Keratinocyte (primary cell): ENCODE measurements around the gene TMEM200A. TPM values are rescaled to one million over a fixed set of nuclear protein-coding genes. Genes with fewer than 3 reads are reported as not detected.
A peak's percentile ranks its signal among the peaks of the same experiment; 100 is the strongest.

ENCODE experiments used
- DNase-seq: peaks from one replicate; pipeline ENCODE4 v3.0.0-alpha.2; 2011; ENCODE audit warnings: low read depth, missing footprints, low spot score
- FAIRE-seq: peaks from 2 replicates; lab custom pipeline; 2011; peaks lifted over from hg19 to GRCh38; lab: Jason Lieb, UNC
- H2AFZ ChIP-seq: 2 replicates; pipeline ENCODE4 v1.6.0; 2012; ENCODE audit warnings: low read length, control low read depth, inconsistent platforms; ENCODE audit not compliant: control insufficient read depth
- H3K27ac ChIP-seq: 2 replicates; pipeline ENCODE4 v1.5.1; 2011; ENCODE audit warnings: low read length; ENCODE audit not compliant: control insufficient read depth, insufficient read depth
- H3K27me3 ChIP-seq: 3 replicates; pipeline ENCODE4 v1.6.0; 2011; ENCODE audit warnings: low read length; ENCODE audit not compliant: control insufficient read depth, insufficient read depth; ENCODE audit errors: extremely low read depth
- H3K36me3 ChIP-seq, 2 experiments: 2 replicates in 1 of 2; 3 replicates in 1 of 2; pipeline ENCODE4 v1.5.1; 2011; ENCODE audit warnings: low read length in 2 of 2, mild to moderate bottlenecking in 1 of 2; ENCODE audit not compliant: control insufficient read depth in 2 of 2, insufficient read depth in 2 of 2; ENCODE audit errors: extremely low read depth in 1 of 2
- H3K4me1 ChIP-seq: 3 replicates; pipeline ENCODE4 v1.5.1; 2011; ENCODE audit warnings: low read length; ENCODE audit not compliant: control insufficient read depth, insufficient read depth; ENCODE audit errors: extremely low read depth
- H3K4me2 ChIP-seq: 3 replicates; pipeline ENCODE4 v1.6.0; 2011; ENCODE audit warnings: low read depth, low read length; ENCODE audit not compliant: control insufficient read depth, insufficient read depth; ENCODE audit errors: extremely low read depth
- H3K4me3 ChIP-seq, 3 experiments: fragments of 200-600 bp in 1 of 3; sonication (generic) in 1 of 3; 2 replicates in 2 of 3; 3 replicates in 1 of 3; pipeline ENCODE4 v1.5.1; 2011 to 2016; ENCODE audit warnings: low read length in 3 of 3, mild to moderate bottlenecking in 3 of 3, control low read depth in 2 of 3, inconsistent platforms in 1 of 3, low read depth in 1 of 3, mixed read lengths in 1 of 3, mixed run types in 1 of 3, moderate library complexity in 1 of 3; ENCODE audit not compliant: control insufficient read depth in 2 of 3, insufficient read depth in 2 of 3; ENCODE audit errors: extremely low read depth in 1 of 3
- H3K79me2 ChIP-seq: 2 replicates; pipeline ENCODE4 v1.6.0; 2012; ENCODE audit warnings: low read length; ENCODE audit not compliant: control insufficient read depth, insufficient read depth
- H3K9ac ChIP-seq: 3 replicates; pipeline ENCODE4 v1.6.0; 2011; ENCODE audit warnings: low read length; ENCODE audit not compliant: control insufficient read depth, insufficient read depth; ENCODE audit errors: extremely low read depth
- H3K9me1 ChIP-seq: 3 replicates; pipeline ENCODE4 v1.6.0; 2011; ENCODE audit warnings: low read length; ENCODE audit not compliant: control insufficient read depth, insufficient read depth; ENCODE audit errors: extremely low read depth
- H3K9me3 ChIP-seq: 2 replicates; pipeline ENCODE4 v1.5.1; 2012; ENCODE audit warnings: low read depth, low read length; ENCODE audit not compliant: control insufficient read depth
- H4K20me1 ChIP-seq: 3 replicates; pipeline ENCODE4 v1.6.0; 2011; ENCODE audit warnings: low read length; ENCODE audit not compliant: control insufficient read depth, insufficient read depth; ENCODE audit errors: extremely low read depth
- EZH2 ChIP-seq: IDR thresholded peaks from one replicate; pipeline ENCODE4 v1.6.1; 2012; ENCODE audit warnings: inconsistent platforms, mild to moderate bottlenecking, low read length, moderate library complexity
- dilution Hi-C: fragments of 300-500 bp; cut with MboI; formaldehyde crosslinking; loops from one replicate; pipeline ENCODE4 v1.7.0; 2020; ENCODE audit warnings: low sequenced_read_pairs; ENCODE audit not compliant: extremely low pct_ligation_motif_present
- polyA plus RNA-seq, 5 experiments: library from polyadenylated mRNA; depleted of rRNA in 3 of 5; stranded (reverse) in 3 of 5; stranded (forward) in 1 of 5; unstranded in 1 of 5; fragments of >200 nt; gene quantifications; 1 replicate in 1 of 5; 2 replicates in 3 of 5; 3 replicates in 1 of 5; pipeline versions ENCODE4 v1.2.1 to v1.2.3, GENCODE V29; 2011 to 2012; ENCODE audit warnings: missing spikeins in 2 of 5, low read depth in 1 of 5, low replicate concordance in 1 of 5
- TF ChIP-seq, protein P1 (sequence below), 3 experiments: IDR thresholded peaks in 1 of 3; conservative IDR thresholded peaks in 1 of 3; optimal IDR thresholded peaks in 1 of 3; 2 replicates in 2 of 3; 3 replicates in 1 of 3; pipeline versions ENCODE3 to v1.5.1; 2011; ENCODE audit warnings: low read length in 3 of 3, mild to moderate bottlenecking in 3 of 3, moderate library complexity in 2 of 3, control low read depth in 1 of 3, inconsistent platforms in 1 of 3; ENCODE audit not compliant: insufficient read depth in 2 of 3; ENCODE audit errors: extremely low read depth in 1 of 3

Gene TMEM200A
- polyA plus RNA-seq, 1 donor (not counting 4 experiments of a cell fraction or from before 2014, with no cell fraction given): 80.4 TPM

DNA sequence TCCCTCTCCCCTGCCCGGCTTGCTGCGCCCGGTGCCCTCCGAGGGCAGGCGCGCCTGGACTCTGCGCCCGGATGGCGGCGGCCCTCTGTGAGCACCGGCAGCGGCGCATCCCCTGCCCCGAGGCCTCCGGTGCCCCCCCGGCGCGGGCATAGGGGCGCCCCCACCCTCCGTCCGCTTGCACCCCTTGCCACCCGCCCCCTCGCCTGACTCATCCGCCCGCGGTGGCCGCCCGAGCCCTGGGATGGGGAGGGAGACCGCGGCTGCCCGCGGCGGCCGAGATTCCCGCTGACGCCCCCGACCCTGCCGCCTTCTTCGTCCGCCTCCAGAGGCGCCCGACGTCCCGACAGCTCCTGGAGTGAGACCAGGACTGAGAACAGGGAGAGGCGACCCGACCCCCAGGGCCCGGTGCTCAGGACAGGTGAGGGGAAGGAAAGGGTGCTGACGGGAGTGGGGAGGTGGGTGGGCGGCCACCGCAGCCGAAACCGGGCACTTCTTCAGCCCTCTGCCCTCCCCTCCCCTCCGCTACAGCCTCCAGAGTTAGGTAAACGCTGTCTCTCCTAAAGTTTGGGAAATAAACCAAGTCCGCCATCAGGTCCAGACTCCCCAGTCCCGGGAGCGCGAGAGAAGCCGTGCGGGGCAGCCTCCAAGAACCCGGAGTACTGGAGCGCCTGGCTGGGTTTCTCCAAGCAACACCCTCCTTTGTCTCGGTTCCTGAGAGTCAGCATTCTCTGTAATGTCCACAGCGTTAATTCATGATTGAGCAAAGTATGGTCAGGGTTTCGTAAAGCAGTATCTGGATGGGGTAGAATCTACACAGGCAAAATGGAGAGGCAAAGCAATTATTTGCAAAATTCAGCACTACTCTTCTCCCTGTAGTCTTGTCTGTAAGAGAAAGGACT is 539 bp downstream of the TMEM200A start:
- peak overlapping the region; percentile 77 to 93 (median 86) for H3K4me3 ChIP-seq
- peaks cover 81% of the 10 kb centered on the region for H3K79me2 ChIP-seq
- H3K9me1 ChIP-seq: no peaks in the 10 kb centered on the region
- H3K36me3 ChIP-seq: peaks cover 0 to 3% of the 10 kb centered on the region in 2 experiments
- H3K4me1 ChIP-seq: peaks cover 17% of the 10 kb centered on the region
- H2AFZ ChIP-seq: peak overlapping the region; percentile 55
- no peak for DNase-seq
- no peak for FAIRE-seq
- dilution Hi-C loops: no loop called here
- peak overlapping the region; percentile 88 for H3K4me2 ChIP-seq
- no peaks in the 10 kb centered on the region for H4K20me1 ChIP-seq
- H3K27me3 ChIP-seq: no peaks in the 10 kb centered on the region
- H3K9me3 ChIP-seq: no peaks in the 10 kb centered on the region
- peak overlapping the region; percentile 87 for H3K9ac ChIP-seq
- TF ChIP-seq EZH2: no peak
- TF ChIP-seq, protein P1, sequence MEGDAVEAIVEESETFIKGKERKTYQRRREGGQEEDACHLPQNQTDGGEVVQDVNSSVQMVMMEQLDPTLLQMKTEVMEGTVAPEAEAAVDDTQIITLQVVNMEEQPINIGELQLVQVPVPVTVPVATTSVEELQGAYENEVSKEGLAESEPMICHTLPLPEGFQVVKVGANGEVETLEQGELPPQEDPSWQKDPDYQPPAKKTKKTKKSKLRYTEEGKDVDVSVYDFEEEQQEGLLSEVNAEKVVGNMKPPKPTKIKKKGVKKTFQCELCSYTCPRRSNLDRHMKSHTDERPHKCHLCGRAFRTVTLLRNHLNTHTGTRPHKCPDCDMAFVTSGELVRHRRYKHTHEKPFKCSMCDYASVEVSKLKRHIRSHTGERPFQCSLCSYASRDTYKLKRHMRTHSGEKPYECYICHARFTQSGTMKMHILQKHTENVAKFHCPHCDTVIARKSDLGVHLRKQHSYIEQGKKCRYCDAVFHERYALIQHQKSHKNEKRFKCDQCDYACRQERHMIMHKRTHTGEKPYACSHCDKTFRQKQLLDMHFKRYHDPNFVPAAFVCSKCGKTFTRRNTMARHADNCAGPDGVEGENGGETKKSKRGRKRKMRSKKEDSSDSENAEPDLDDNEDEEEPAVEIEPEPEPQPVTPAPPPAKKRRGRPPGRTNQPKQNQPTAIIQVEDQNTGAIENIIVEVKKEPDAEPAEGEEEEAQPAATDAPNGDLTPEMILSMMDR (optimal IDR thresholded peaks at IDR 0.05 in 1 of 3, IDR thresholded peaks at IDR 0.05 in 1 of 3, conservative IDR thresholded peaks at IDR 0.05 in 1 of 3; ENCODE audit: extremely low read depth in 1 of 3, insufficient read depth in 2 of 3, low read length in 3 of 3): peak in 2 of 3 experiments; percentile 4 to 46
- H3K27ac ChIP-seq: peak overlapping the region; percentile 74

DNA sequence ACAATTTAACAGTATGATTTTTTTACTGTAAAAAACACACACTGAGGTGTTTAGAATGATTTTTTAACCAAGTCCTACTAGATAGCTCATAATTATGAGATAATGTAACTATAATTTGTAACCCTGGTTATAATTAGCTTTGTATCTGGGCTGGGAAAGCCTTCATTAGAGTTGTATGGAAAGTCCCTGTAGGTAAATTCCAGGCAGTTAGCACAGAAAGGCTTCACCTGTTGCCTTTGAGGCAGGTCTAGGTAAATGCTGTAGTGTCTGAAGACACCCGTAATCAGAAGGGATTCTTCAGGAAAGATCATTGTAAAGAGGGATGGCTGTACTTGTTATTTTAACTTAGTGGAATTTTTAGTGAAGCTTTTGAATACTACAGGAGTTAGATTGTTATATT is 1.9 kb downstream of the TMEM200A start:
- Histone ChIP-seq H3K4me2 (peak overlapping the region; percentile 88), H3K4me1 (peaks cover 20% of the 10 kb centered on the region), H3K4me3 (peak overlapping the region; percentile 77 to 93 (median 86)), H2AFZ (no peak overlapping the region), H3K9me1 (no peaks in the 10 kb centered on the region), H3K27ac (peak overlapping the region; percentile 74), H3K36me3 (peaks cover 0 to 6% of the 10 kb centered on the region in 2 experiments), H4K20me1 (no peaks in the 10 kb centered on the region), H3K9ac (peak overlapping the region; percentile 87), H3K27me3 (no peaks in the 10 kb centered on the region), H3K79me2 (peaks cover 86% of the 10 kb centered on the region), H3K9me3 (no peaks in the 10 kb centered on the region)
- no peak for FAIRE-seq
- dilution Hi-C loops: no loop called here
- TF ChIP-seq, protein P1 (optimal IDR thresholded peaks at IDR 0.05 in 1 of 3, IDR thresholded peaks at IDR 0.05 in 1 of 3, conservative IDR thresholded peaks at IDR 0.05 in 1 of 3; ENCODE audit: extremely low read depth in 1 of 3, insufficient read depth in 2 of 3, low read length in 3 of 3): no peak
- no peak for TF ChIP-seq EZH2
- no peak for DNase-seq
